Calu3 (cell line): Measurements from ENCODE around the gene SLC12A6. TPM values are rescaled to one million over a fixed set of nuclear protein-coding genes. Genes with fewer than 3 reads are reported as not detected.
A peak's percentile ranks its signal among the peaks of the same experiment; 100 is the strongest.

Experiments
- BruUV-seq: library from RNA; stranded (reverse); fragments of 400-500 nt; replicated peaks from 2 replicates; lab custom pipeline; 2021; lab: Mats Ljungman, UMichigan
- CTCF ChIA-PET: fragments of 300-600 bp; sonication (Branson Sonifier 250); formaldehyde crosslinking; loops from one replicate; lab custom pipeline; 2022; ENCODE audit warnings: antibody characterized with exemption; lab: Charles Lee
- DNase-seq: peaks from one replicate; pipeline ENCODE4 v3.0.0; 2022
- H3K27ac Mint-ChIP-seq: one replicate; pipeline ENCODE4 v1.8.0; 2022; ENCODE audit warnings: mixed read lengths; ENCODE audit not compliant: unreplicated experiment
- H3K27me3 Mint-ChIP-seq: one replicate; pipeline ENCODE4 v1.8.0; 2022; ENCODE audit warnings: mixed read lengths; ENCODE audit not compliant: unreplicated experiment
- H3K36me3 Mint-ChIP-seq: one replicate; pipeline ENCODE4 v1.8.0; 2022; ENCODE audit warnings: mild to moderate bottlenecking, moderate library complexity, mixed read lengths; ENCODE audit not compliant: insufficient read depth, unreplicated experiment
- H3K4me1 Mint-ChIP-seq: one replicate; pipeline ENCODE4 v1.8.0; 2022; ENCODE audit warnings: mild to moderate bottlenecking, low read depth, mixed read lengths; ENCODE audit not compliant: unreplicated experiment
- H3K4me3 Mint-ChIP-seq: one replicate; pipeline ENCODE4 v1.8.0; 2022; ENCODE audit warnings: mild to moderate bottlenecking, low read depth, moderate library complexity, mixed read lengths; ENCODE audit not compliant: unreplicated experiment
- H3K9me3 Mint-ChIP-seq: one replicate; pipeline ENCODE4 v1.8.0; 2022; ENCODE audit warnings: low read depth, mixed read lengths; ENCODE audit not compliant: unreplicated experiment
- CTCF ChIP-seq: fragments of 200-600 bp; IDR thresholded peaks from one replicate; pipeline ENCODE4 v1.8.0; 2022; ENCODE audit warnings: antibody characterized with exemption; ENCODE audit not compliant: unreplicated experiment
- intact Hi-C: fragments of 100-400 bp; cut with micrococcal nuclease; formaldehyde crosslinking; loops from one replicate; pipeline ENCODE4 v1.10.0; 2022; ENCODE audit not compliant: unreplicated experiment
- total RNA-seq: library from RNA; stranded (reverse); gene quantifications from 2 replicates; pipeline ENCODE4 v1.2.3, GENCODE V29; 2022

Gene SLC12A6
- total RNA-seq, 1 experiment from 2014 or later = 3.8 TPM

GRCh38 chr15:34240537-34240936, 97.0 kb downstream of the SLC12A6 start:
- no peaks in the 10 kb centered on the region for H3K36me3 Mint-ChIP-seq
- peaks cover 10% of the 10 kb centered on the region for H3K4me1 Mint-ChIP-seq
- DNase-seq = no peak
- H3K27me3 Mint-ChIP-seq = no peaks in the 10 kb centered on the region
- no peaks in the 10 kb centered on the region for H3K9me3 Mint-ChIP-seq
- intact Hi-C loops = no loop called here
- CTCF ChIA-PET = no interaction called here
- no peak for TF ChIP-seq CTCF
- no TSS peak for BruUV-seq
- no peak overlapping the region for H3K4me3 Mint-ChIP-seq
- no peak overlapping the region for H3K27ac Mint-ChIP-seq

GRCh38 chr15:34239151-34239808, 98.3 kb downstream of the SLC12A6 start:
- intact Hi-C loops = no loop called here
- no peak for DNase-seq
- Mint-ChIP-seq H3K27me3 (no peaks in the 10 kb centered on the region), H3K9me3 (no peaks in the 10 kb centered on the region), H3K27ac (peak overlapping the region; percentile 87), H3K4me1 (peaks cover 10% of the 10 kb centered on the region), H3K4me3 (no peak overlapping the region), H3K36me3 (no peaks in the 10 kb centered on the region)
- no peak for TF ChIP-seq CTCF
- no TSS peak for BruUV-seq
- CTCF ChIA-PET = no interaction called here

- H3K4me1 Mint-ChIP-seq = no peaks in the 10 kb centered on the region
- H3K36me3 Mint-ChIP-seq = no peaks in the 10 kb centered on the region
- BruUV-seq = no TSS peak
- intact Hi-C loops = no loop called here
- no peak for TF ChIP-seq CTCF
- H3K4me3 Mint-ChIP-seq = no peak overlapping the region
- CTCF ChIA-PET = no interaction called here
- DNase-seq = no peak
- H3K9me3 Mint-ChIP-seq = no peaks in the 10 kb centered on the region
- H3K27me3 Mint-ChIP-seq = no peaks in the 10 kb centered on the region
- H3K27ac Mint-ChIP-seq = no peak overlapping the region
Observed at GRCh38 chr15:34233614-34234013, 104.0 kb downstream of the SLC12A6 start.

GRCh38 chr15:34223904-34224596, 113.5 kb downstream of the SLC12A6 start:
- H3K4me3 Mint-ChIP-seq = peak overlapping the region; percentile 83
- peaks cover 12% of the 10 kb centered on the region for H3K36me3 Mint-ChIP-seq
- DNase-seq = no peak
- no peak for TF ChIP-seq CTCF
- no peaks in the 10 kb centered on the region for H3K27me3 Mint-ChIP-seq
- no peaks in the 10 kb centered on the region for H3K9me3 Mint-ChIP-seq
- no peaks in the 10 kb centered on the region for H3K4me1 Mint-ChIP-seq
- intact Hi-C loops = loop anchor here (10.0 kb wide), 1 partner anchor 111 kb away; the partner anchor contains the start of gene SLC12A6
- CTCF ChIA-PET = no interaction called here
- no TSS peak for BruUV-seq
- H3K27ac Mint-ChIP-seq = peak overlapping the region; percentile 98
